Daoy (cell line): ENCODE measurements around the gene EXOSC10. TPM values are rescaled to one million over a fixed set of nuclear protein-coding genes. Genes with fewer than 3 reads are reported as not detected.
"Not testable (repeated sequence)": the region's sequence is repeated elsewhere in the genome, so short reads cannot be mapped to it uniquely, and the experiment has no call there.

Experiments
- DNase-seq: peaks from one replicate; pipeline ENCODE4 v3.0.0-alpha.2; 2015; ENCODE audit warnings: low read depth
- total RNA-seq: library from RNA; depleted of rRNA; stranded (reverse); fragments of >200 nt; shearing (Covaris generic); gene quantifications from 2 replicates; pipeline ENCODE4 v1.2.3, GENCODE V29; 2014

The EXOSC10 gene
- total RNA-seq, 1 experiment from 2014 or later, result 69.1 TPM

GRCh38 chr1:11109047-11109760 is 9.5 kb upstream of the EXOSC10 start:
- DNase-seq, result no peak

GRCh38 chr1:11107599-11107998 is 7.9 kb upstream of the EXOSC10 start:
- DNase-seq, result no peak

- DNase-seq, result no peak
Measured at GRCh38 chr1:11105586-11105985, 5.9 kb upstream of the EXOSC10 start.

- DNase-seq, result no peak
Measured at GRCh38 chr1:11101347-11101746, 1.7 kb upstream of the EXOSC10 start.

- not testable (repeated sequence) for DNase-seq
Measured at GRCh38 chr1:11100806-11101205, 1.1 kb upstream of the EXOSC10 start.

- DNase-seq, result no peak
Measured at GRCh38 chr1:11100149-11100493, 452 bp upstream of the EXOSC10 start.

GRCh38 chr1:11098931-11099309 is 749 bp downstream of the EXOSC10 start:
- no peak for DNase-seq

- DNase-seq, result not testable (repeated sequence)
Measured at GRCh38 chr1:11083784-11084183, 15.9 kb downstream of the EXOSC10 start.

- DNase-seq, result no peak
Measured at GRCh38 chr1:11080931-11081330, 18.7 kb downstream of the EXOSC10 start.

- DNase-seq, result no peak
Measured at GRCh38 chr1:11078631-11079030, 21.0 kb downstream of the EXOSC10 start.

- DNase-seq, result not testable (repeated sequence)
Measured at GRCh38 chr1:11073398-11073797, 26.3 kb downstream of the EXOSC10 start.

- DNase-seq, result no peak
Measured at GRCh38 chr1:11072216-11072917, 27.3 kb downstream of the EXOSC10 start.

- DNase-seq, result no peak
Measured at GRCh38 chr1:11071463-11072215, 28.0 kb downstream of the EXOSC10 start.

GRCh38 chr1:11070876-11071275 is 28.8 kb downstream of the EXOSC10 start:
- no peak for DNase-seq

GRCh38 chr1:11068600-11069473 is 30.8 kb downstream of the EXOSC10 start:
- DNase-seq, result no peak

- no peak for DNase-seq
Measured at GRCh38 chr1:11067716-11068599, 31.7 kb downstream of the EXOSC10 start.

- DNase-seq, result no peak
Measured at GRCh38 chr1:11065796-11066195, 33.9 kb downstream of the EXOSC10 start.

GRCh38 chr1:11064942-11065341 is 34.7 kb downstream of the EXOSC10 start:
- DNase-seq, result no peak

GRCh38 chr1:11063937-11064537 is 35.6 kb downstream of the EXOSC10 start:
- not testable (repeated sequence) for DNase-seq

GRCh38 chr1:11062965-11063401 is 36.7 kb downstream of the EXOSC10 start:
- peak; percentile 83 for DNase-seq
